HG03432 (cell line): ENCODE results near the gene SARS2.

Experiments used
- ATAC-seq: cut with Tn5 transposase; IDR thresholded peaks from one replicate; pipeline ENCODE4 v1.9.1; 2021; ENCODE audit warnings: mild to moderate bottlenecking, moderate library complexity; ENCODE audit not compliant: unreplicated experiment

The SARS2 gene

DNA sequence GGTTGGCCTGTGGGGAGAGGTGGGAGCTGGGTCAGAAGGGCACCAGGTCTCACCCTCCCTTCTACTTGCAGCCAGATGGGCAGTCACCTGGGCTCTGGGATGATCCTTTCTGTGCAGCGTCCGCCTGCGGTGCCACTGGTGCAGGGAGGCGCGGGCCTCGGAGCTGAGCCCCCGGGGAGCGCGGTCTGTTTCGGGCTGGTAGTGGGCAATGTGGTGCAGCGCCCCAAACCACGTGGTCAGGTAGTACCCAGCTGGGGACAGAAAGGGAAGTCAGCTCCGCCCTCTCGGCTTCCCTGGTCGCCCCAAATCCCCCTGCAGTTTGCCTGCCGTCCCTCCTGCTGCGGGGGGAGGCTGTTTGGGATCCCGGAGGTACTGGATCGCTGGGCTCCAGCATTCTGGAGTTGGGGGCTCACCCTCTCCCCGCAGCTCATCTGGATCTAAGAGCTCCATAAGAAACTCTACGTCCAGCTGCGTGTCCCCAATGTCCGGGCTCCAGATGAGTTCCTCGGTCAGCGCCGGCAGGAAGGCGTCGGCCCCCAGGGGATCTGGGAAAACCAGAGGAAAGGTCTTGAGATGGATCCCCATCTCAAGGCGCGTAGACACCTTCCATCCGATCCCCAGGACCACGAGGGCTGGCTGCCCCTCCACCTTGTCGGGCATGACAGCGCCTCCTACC, 61.3 kb downstream of the SARS2 start:
- ATAC-seq, result no peak

DNA sequence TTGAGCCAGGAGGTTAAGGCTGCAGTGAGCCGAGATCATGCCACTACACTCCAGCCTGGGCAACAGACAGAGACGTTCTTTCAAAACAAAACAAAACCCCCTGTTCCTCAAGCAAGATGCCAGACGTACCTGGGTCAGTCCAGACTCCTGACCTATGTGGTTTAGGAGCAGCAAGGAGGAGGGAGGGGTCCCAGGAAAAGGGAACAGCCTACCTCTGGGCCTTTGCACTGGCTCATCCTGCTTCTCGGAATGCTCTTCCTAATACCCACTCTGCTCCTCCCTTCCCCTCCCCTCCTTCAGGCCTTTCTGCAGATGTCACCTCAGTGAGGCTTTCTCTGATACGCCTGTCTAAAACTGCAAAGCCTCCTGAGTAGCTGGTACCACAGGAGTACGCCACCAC, 62.0 kb downstream of the SARS2 start:
- ATAC-seq, result no peak

DNA sequence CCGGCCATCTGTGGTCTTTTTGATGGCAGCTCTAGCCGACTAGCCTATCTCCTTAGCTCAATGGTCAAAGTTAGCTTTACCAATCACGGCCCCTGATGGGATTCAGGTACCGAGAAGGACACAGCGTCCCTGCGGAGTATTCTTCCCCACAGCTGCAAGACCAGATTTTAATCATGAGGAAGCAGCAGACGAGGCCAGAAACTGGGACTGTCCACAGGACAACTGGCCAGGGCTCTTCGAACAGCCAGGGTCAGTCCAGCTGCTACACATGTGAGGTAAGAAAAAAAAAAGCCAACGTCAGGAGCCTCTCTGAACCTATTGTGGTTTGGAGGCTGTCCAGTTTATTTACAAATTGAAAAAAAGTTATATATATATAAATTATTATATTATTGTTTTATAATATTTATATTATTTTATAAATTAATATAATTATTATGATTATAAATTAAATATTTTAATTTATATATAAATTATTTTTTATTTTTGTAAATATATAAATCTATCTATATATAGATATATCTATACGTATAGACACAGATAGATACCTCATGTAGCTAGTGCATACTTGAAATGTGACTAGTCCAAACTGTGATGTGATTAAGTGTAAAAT, 63.3 kb downstream of the SARS2 start:
- ATAC-seq, result no peak
